ENCODE data around the gene NKAP. TPM values are rescaled to one million over a fixed set of nuclear protein-coding genes. Genes with fewer than 3 reads are reported as not detected.

Gene NKAP
- total RNA-seq (10 to 100 TPM in 2 of 7 donors, 1 to 10 TPM in 5; 7.6 to 10.8 (median 9.2) TPM), polyA plus RNA-seq (1 to 10 TPM; 6.6 to 7.2 (median 6.7) TPM)
- long read RNA-seq, donor 1, full-length matches to known transcripts, result 8 of 8 reads
- long read RNA-seq, donor 1, partial matches to known transcripts, result 0 of 8 reads
- long read RNA-seq, donor 1, other reads (novel, unspliced or antisense), result 0 of 8 reads
- long read RNA-seq, donor 2, full-length matches to known transcripts, result 2 of 2 reads
- long read RNA-seq, donor 2, partial matches to known transcripts, result 0 of 2 reads
- long read RNA-seq, donor 2, other reads (novel, unspliced or antisense), result 0 of 2 reads

DNA sequence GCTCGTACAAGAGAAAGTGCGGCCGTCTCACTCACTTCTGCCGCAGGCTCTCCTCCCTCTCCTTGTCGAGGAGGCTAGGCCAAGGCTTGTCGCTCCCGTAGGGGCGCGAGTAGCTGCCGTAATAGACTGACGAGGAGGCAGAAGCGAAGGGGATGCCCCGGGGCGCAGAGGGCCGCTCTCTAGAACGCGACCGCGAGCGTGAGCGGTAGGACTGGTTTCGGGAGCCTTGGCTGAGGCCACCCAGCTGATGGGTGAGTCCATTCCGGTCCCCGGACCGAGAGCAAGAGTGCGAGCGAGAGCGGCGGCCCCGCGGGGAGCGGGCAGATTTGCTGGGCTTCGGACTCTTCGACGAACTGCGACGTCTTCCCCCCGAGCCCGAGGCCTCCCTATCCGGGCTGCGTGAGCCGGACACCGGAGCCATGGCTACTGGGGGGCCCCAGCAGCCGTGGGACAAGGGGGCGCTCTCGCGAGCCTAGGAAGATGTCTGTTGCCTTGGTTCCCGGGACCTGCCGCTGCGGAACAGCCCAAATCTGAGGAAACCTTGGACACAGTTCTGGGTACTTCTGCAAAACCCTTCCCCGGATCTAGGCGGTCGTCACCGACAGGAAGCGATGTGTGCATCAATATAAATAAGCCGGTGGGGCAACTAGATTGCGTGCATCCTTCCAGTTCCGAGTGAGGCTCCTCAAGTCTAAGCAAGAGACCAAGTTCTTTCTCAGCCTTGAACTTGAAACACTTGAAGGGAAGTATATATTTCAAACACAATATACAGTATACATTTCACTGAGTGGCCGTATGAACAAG lies at the start of gene NKAP:
Gene NKAP (minus strand): TSS at position 567 of the 804 bp plus-strand sequence. CDS start 146 bp downstream, at position 421.
- H3K9me3 ChIP-seq, result no peaks in the 10 kb centered on the region
- 0 to 43% (median 0%) methylated on average over 32 to 59 of the region's 59 CpGs for WGBS, 5 donors
- peaks cover 0 to 5% (median 0%) of the 10 kb centered on the region in 7 donors for H3K27me3 ChIP-seq (replicated peaks in 1 of 7)
- peak within 1 kb of the TSS; percentile 54 to 91 (median 68) for H3K4me3 ChIP-seq
- H3K27ac ChIP-seq, result peak within 1 kb of the TSS; percentile 82 to 95 (median 91)
- H3K36me3 ChIP-seq, result peaks cover 0 to 4% (median 0%) of the 10 kb centered on the region in 6 donors
- TF ChIP-seq POLR2AphosphoS5 (IDR thresholded peaks at IDR 0.05), result peak; percentile 80 to 86 (median 85)
- peak in 1 of 3 donors; percentile 33 for TF ChIP-seq POLR2A (IDR thresholded peaks at IDR 0.05)
- TF ChIP-seq, protein P1, sequence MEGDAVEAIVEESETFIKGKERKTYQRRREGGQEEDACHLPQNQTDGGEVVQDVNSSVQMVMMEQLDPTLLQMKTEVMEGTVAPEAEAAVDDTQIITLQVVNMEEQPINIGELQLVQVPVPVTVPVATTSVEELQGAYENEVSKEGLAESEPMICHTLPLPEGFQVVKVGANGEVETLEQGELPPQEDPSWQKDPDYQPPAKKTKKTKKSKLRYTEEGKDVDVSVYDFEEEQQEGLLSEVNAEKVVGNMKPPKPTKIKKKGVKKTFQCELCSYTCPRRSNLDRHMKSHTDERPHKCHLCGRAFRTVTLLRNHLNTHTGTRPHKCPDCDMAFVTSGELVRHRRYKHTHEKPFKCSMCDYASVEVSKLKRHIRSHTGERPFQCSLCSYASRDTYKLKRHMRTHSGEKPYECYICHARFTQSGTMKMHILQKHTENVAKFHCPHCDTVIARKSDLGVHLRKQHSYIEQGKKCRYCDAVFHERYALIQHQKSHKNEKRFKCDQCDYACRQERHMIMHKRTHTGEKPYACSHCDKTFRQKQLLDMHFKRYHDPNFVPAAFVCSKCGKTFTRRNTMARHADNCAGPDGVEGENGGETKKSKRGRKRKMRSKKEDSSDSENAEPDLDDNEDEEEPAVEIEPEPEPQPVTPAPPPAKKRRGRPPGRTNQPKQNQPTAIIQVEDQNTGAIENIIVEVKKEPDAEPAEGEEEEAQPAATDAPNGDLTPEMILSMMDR (IDR thresholded peaks at IDR 0.05 in 8 of 11, conservative IDR thresholded peaks at IDR 0.05 in 3 of 11), result no peak
- H3K4me1 ChIP-seq, result peaks cover 4 to 24% (median 18%) of the 10 kb centered on the region in 6 donors
- peak; percentile 87 for DNase-seq
- intact Hi-C loops (cut with DNase I; ENCODE audit: low total_unique reads), result no loop called here

DNA sequence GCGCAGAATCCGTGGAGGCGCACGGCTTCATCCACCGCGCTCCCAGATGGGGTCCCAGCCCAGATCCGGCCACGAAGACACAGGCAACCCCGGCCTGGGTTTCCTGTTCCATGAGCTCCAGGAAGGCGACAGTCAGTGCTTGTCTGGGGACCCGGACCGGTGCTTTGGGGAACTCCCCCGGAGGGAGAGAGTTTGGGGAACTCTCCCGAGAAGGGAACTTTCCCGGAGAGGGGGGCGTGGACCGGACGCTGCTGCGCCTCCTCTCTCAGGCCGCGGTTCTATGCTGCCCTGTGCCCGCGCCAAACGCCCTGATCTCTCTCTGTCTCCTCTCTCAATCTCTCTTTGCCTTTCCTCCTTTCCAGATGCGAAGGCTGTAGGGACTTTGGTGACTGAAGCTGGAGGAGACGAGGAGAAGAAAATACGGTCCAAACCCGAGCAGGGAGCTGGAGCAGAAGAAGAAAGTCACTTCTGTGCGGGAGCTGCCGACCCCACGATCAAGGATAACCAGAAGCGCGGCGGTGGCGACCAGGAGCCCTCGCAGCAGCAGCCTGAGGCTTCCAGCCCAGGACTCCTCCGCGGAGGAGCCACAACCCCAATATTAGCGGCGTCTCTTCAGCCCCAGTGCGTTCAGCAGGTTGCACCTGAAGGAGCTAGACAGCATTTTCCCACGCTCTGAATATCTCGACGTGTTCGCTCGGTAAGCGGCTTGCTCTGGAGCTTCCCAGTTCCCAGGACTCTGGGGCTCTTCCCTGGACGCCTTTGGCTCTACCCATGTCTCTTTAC lies 47.6 kb upstream of the NKAP start:
- Histone ChIP-seq H3K9me3 (no peaks in the 10 kb centered on the region), H3K27ac (no peak overlapping the region), H3K36me3 (no peaks in the 10 kb centered on the region), H3K4me1 (peaks cover 0 to 25% (median 19%) of the 10 kb centered on the region in 6 donors), H3K4me3 (peak overlapping the region; percentile 4 to 64 (median 27)), H3K27me3 (replicated peaks in 1 of 7) (peaks cover 0 to 77% (median 65%) of the 10 kb centered on the region in 7 donors)
- intact Hi-C loops (cut with DNase I; ENCODE audit: low total_unique reads), result no loop called here
- no peak for TF ChIP-seq POLR2A (IDR thresholded peaks at IDR 0.05)
- no peak for TF ChIP-seq POLR2AphosphoS5 (IDR thresholded peaks at IDR 0.05)
- TF ChIP-seq, protein P1 (IDR thresholded peaks at IDR 0.05 in 8 of 11, conservative IDR thresholded peaks at IDR 0.05 in 3 of 11), result no peak
- 2 to 32% (median 10%) methylated on average over 17 to 48 of the region's 48 CpGs for WGBS, 5 donors
- peak; percentile 77 for DNase-seq

DNA sequence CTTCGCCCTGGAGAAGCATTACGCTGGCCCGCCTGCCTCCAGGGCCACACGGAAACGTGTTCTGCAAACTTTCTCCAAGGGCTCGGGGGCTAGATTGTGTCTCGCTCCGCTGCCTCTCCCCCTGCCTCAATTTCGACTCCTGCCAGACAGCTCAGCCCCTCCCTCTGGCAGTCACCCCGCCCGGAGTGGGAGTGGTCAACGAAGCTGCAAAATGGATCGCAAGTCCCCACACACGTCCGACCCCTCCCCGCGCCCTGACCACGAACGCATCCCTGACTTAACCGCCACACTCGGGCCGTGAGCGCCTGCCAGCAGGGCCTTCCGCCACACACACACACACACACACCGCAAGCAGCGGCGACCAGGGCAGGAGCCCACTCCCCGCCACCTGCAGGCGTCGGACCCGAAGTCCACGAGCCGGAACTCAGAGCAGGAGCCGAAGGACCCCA lies 47.0 kb upstream of the NKAP start:
- intact Hi-C loops (cut with DNase I; ENCODE audit: low total_unique reads), result no loop called here
- TF ChIP-seq, protein P1 (IDR thresholded peaks at IDR 0.05 in 8 of 11, conservative IDR thresholded peaks at IDR 0.05 in 3 of 11), result no peak
- TF ChIP-seq POLR2AphosphoS5 (IDR thresholded peaks at IDR 0.05) (no peak), POLR2A (IDR thresholded peaks at IDR 0.05) (no peak)
- DNase-seq, result no peak
- Histone ChIP-seq H3K27me3 (replicated peaks in 1 of 7) (peaks cover 0 to 71% (median 58%) of the 10 kb centered on the region in 7 donors), H3K36me3 (no peaks in the 10 kb centered on the region), H3K4me3 (peak overlapping the region; percentile 4 to 64 (median 27)), H3K27ac (no peak overlapping the region), H3K9me3 (no peaks in the 10 kb centered on the region), H3K4me1 (peaks cover 0 to 25% (median 19%) of the 10 kb centered on the region in 6 donors)
- WGBS, 5 donors, result 1 to 46% (median 2%) methylated on average over 7 to 34 of the region's 34 CpGs

Data from spleen (tissue), 13 donors.